HepG2 (cell line): ENCODE measurements around the gene PDE4D. TPM values are rescaled to one million over a fixed set of nuclear protein-coding genes. Genes with fewer than 3 reads are reported as not detected.

Experiments used
- ATAC-seq: fragments of 200-7000 bp; cut with Tn5 transposase; 3 replicates; pipeline ENCODE4 v1.9.1; 2020; ENCODE audit warnings: mild to moderate bottlenecking, moderate library complexity
- BruUV-seq: library from RNA; stranded (reverse); fragments of 400-500 nt; replicated peaks from 2 replicates; lab custom pipeline; 2021; lab: Mats Ljungman, UMichigan
- CTCF ChIA-PET: fragments of 300-600 bp; formaldehyde crosslinking; extraction: SDS; loops from one replicate; lab custom pipeline; 2021; ENCODE audit warnings: low total read pairs, inconsistent platforms, low intra/inter-chr PET ratio; lab: Yijun Ruan, JAX
- POLR2A ChIA-PET: fragments of 350-600 bp; sonication (Branson Sonifier 250); formaldehyde crosslinking; loops from one replicate; lab custom pipeline; 2020; ENCODE audit warnings: antibody characterized with exemption, inconsistent platforms; lab: Yijun Ruan, JAX
- DNase-seq: peaks from one replicate; pipeline ENCODE4 v3.0.0-alpha.2; 2015; ENCODE audit warnings: low spot score
- FAIRE-seq: peaks from 3 replicates; lab custom pipeline; 2011; peaks lifted over from hg19 to GRCh38; lab: Jason Lieb, UNC
- H2AFZ ChIP-seq: one replicate; pipeline ENCODE4 v1.6.1; 2011; ENCODE audit warnings: low read length, inconsistent platforms
- H3K27ac ChIP-seq: fragments of 300-600 bp; 3 replicates; pipeline ENCODE4 v1.8.0; 2011; ENCODE audit warnings: mixed run types, mild to moderate bottlenecking, mixed read lengths, low read length, inconsistent platforms; ENCODE audit not compliant: insufficient read depth; ENCODE audit errors: extremely low read length
- H3K27me3 ChIP-seq, 2 experiments: fragments of 200-600 bp in 1 of 2; 2 replicates in 1 of 2; 3 replicates in 1 of 2; pipeline versions ENCODE4 v1.6.0 to v1.8.0; 2011; ENCODE audit warnings: low read length in 2 of 2, mild to moderate bottlenecking in 2 of 2, moderate library complexity in 2 of 2, inconsistent platforms in 1 of 2; ENCODE audit not compliant: insufficient read depth in 2 of 2, control insufficient read depth in 1 of 2
- H3K36me3 ChIP-seq, 2 experiments: fragments of 200-600 bp in 1 of 2; replicated peaks in 1 of 2; 2 replicates in 1 of 2; 3 replicates in 1 of 2; pipeline versions ENCODE4 v1.5.1 to v1.8.0; 2011; ENCODE audit warnings: low read length in 2 of 2, inconsistent platforms in 1 of 2; ENCODE audit not compliant: insufficient read depth in 2 of 2, control insufficient read depth in 1 of 2
- H3K4me1 ChIP-seq: 2 replicates; pipeline ENCODE4 v1.5.1; 2012; ENCODE audit warnings: low read length, inconsistent platforms; ENCODE audit not compliant: insufficient read depth
- H3K4me2 ChIP-seq: 2 replicates; pipeline ENCODE4 v1.6.0; 2011; ENCODE audit warnings: low read depth, low read length, inconsistent platforms
- H3K4me3 ChIP-seq, 3 experiments: fragments of 200-600 bp in 1 of 3; sonication (generic), shearing (Covaris generic) in 1 of 3; replicated peaks in 1 of 3; 2 replicates each; pipeline ENCODE4 v1.5.1; 2011 to 2016; ENCODE audit warnings: low read length in 3 of 3, inconsistent platforms in 2 of 3, low read depth in 2 of 3, mild to moderate bottlenecking in 2 of 3, control low read depth in 1 of 3, mixed read lengths in 1 of 3; ENCODE audit not compliant: insufficient read depth in 1 of 3
- H3K79me2 ChIP-seq: one replicate; pipeline ENCODE4 v1.6.1; 2011; ENCODE audit warnings: low read length, inconsistent platforms; ENCODE audit not compliant: insufficient read depth
- H3K9ac ChIP-seq: 2 replicates; pipeline ENCODE4 v1.6.0; 2011; ENCODE audit warnings: mild to moderate bottlenecking, low read depth, low read length, inconsistent platforms; ENCODE audit not compliant: insufficient read depth
- H3K9me3 ChIP-seq: 2 replicates; pipeline ENCODE4 v1.5.1; 2012; ENCODE audit warnings: mild to moderate bottlenecking, low read length
- H4K20me1 ChIP-seq: 2 replicates; pipeline ENCODE4 v1.6.0; 2011; ENCODE audit warnings: inconsistent platforms, mild to moderate bottlenecking, low read length, moderate library complexity; ENCODE audit not compliant: insufficient read depth
- CENPBD1 ChIP-seq: sonication (generic); formaldehyde crosslinking; IDR thresholded peaks from 2 replicates; pipeline ENCODE4 v1.8.0; 2022; ENCODE audit warnings: missing genetic modification reagents, low read depth, mild to moderate bottlenecking, borderline replicate concordance
- DPF2 ChIP-seq: sonication (generic); formaldehyde crosslinking; IDR thresholded peaks from 2 replicates; pipeline ENCODE4 v1.4.0; 2020; ENCODE audit warnings: mild to moderate bottlenecking, low read depth, missing genetic modification reagents, borderline replicate concordance
- EP300 ChIP-seq, 3 experiments: sonication (generic) in 1 of 3; formaldehyde crosslinking in 1 of 3; IDR thresholded peaks; 2 replicates each; pipeline versions ENCODE4 v1.5.1 to v1.6.1; 2011 to 2020; ENCODE audit warnings: low read depth in 2 of 3, low read length in 2 of 3, borderline replicate concordance in 1 of 3, improper control_type of control experiment in 1 of 3, mild to moderate bottlenecking in 1 of 3, missing genetic modification reagents in 1 of 3, moderate library complexity in 1 of 3
- KLF12 ChIP-seq: sonication (generic); formaldehyde crosslinking; IDR thresholded peaks from 2 replicates; pipeline ENCODE4 v1.4.0; 2020; ENCODE audit warnings: missing genetic modification reagents, borderline replicate concordance
- MEIS1 ChIP-seq: sonication (generic); formaldehyde crosslinking; IDR thresholded peaks from 2 replicates; pipeline ENCODE4 v1.9.0; 2021; ENCODE audit warnings: mild to moderate bottlenecking, missing genetic modification reagents, moderate library complexity, borderline replicate concordance
- PLRG1 ChIP-seq: fragments of 450-650 bp; conservative IDR thresholded peaks from 2 replicates; pipeline ENCODE4 v1.6.1; 2016
- PRMT3 ChIP-seq: sonication (generic); formaldehyde crosslinking; IDR thresholded peaks from 2 replicates; pipeline ENCODE4 v1.8.1; 2022; ENCODE audit warnings: low read depth, mild to moderate bottlenecking, moderate library complexity, missing genetic modification reagents, borderline replicate concordance
- TOE1 ChIP-seq: sonication (generic); formaldehyde crosslinking; IDR thresholded peaks from 2 replicates; pipeline ENCODE4 v1.4.0; 2020; ENCODE audit warnings: mild to moderate bottlenecking, missing genetic modification reagents
- TSC22D2 ChIP-seq: sonication (generic); formaldehyde crosslinking; IDR thresholded peaks from 2 replicates; pipeline ENCODE4 v1.5.1; 2020; ENCODE audit warnings: missing genetic modification reagents, mild to moderate bottlenecking, borderline replicate concordance
- YEATS2 ChIP-seq: sonication (generic); formaldehyde crosslinking; IDR thresholded peaks from 2 replicates; pipeline ENCODE4 v1.4.0; 2020; ENCODE audit warnings: missing genetic modification reagents, borderline replicate concordance
- ZNF414 ChIP-seq: sonication (generic); formaldehyde crosslinking; IDR thresholded peaks from 2 replicates; pipeline ENCODE4 v1.5.0; 2020; ENCODE audit warnings: missing genetic modification reagents
- WGBS: methylation state at CpG from one replicate; pipeline ENCODE4 v1.1.6; 2017; ENCODE audit warnings: low lambda C conversion rate; 5-methylcytosine and 5-hydroxymethylcytosine counted together
- in situ Hi-C: cut with HindIII; loops from 2 replicates; pipeline ENCODE4 v1.10.0; 2017; ENCODE audit warnings: low pct_unique_long_range_greater_than_20kb; ENCODE audit not compliant: extremely low pct_ligation_motif_present
- intact Hi-C: fragments of 100-400 bp; cut with micrococcal nuclease; formaldehyde crosslinking; loops from one replicate; pipeline ENCODE4 v1.10.0; 2022; ENCODE audit not compliant: unreplicated experiment
- polyA plus RNA-seq, 8 experiments: library from polyadenylated mRNA; depleted of rRNA in 3 of 8; stranded (reverse) in 7 of 8; unstranded in 1 of 8; fragments of >200 nt; fragmentation: Illumina TruSeq in 4 of 8; extraction: Trizol in 4 of 8; gene quantifications; 2 replicates each; pipeline versions ENCODE4 v1.2.1 to v1.2.3, GENCODE V29; 2011 to 2016; ENCODE audit warnings: low read depth in 4 of 8, missing spikeins in 1 of 8, mixed read lengths in 1 of 8; ENCODE audit not compliant: insufficient read depth in 1 of 8
- total RNA-seq, 5 experiments: library from RNA; depleted of rRNA; stranded (reverse); fragments of >200 nt; fragmentation: Illumina TruSeq; extraction: Trizol; gene quantifications; 2 replicates each; pipeline ENCODE4 v1.2.3, GENCODE V29; 2016; ENCODE audit warnings: low read depth in 1 of 5
- TF ChIP-seq, protein P1 (sequence below): sonication (generic); formaldehyde crosslinking; IDR thresholded peaks from 2 replicates; pipeline ENCODE4 v1.5.0; 2020; ENCODE audit warnings: missing genetic modification reagents

PDE4D gene
- total and polyA plus RNA-seq, 2 of the 13 experiments (the other 11 are each of a cell fraction or from before 2014, with no cell fraction given), result 7.0 to 12.2 TPM

- H2AFZ ChIP-seq, result no peak overlapping the region
- intact Hi-C loops, result no loop called here
- H3K27me3 ChIP-seq, result no peaks in the 10 kb centered on the region
- no peak for ATAC-seq
- TF ChIP-seq, protein P1, sequence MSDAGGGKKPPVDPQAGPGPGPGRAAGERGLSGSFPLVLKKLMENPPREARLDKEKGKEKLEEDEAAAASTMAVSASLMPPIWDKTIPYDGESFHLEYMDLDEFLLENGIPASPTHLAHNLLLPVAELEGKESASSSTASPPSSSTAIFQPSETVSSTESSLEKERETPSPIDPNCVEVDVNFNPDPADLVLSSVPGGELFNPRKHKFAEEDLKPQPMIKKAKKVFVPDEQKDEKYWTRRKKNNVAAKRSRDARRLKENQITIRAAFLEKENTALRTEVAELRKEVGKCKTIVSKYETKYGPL, result no peak
- no peak for TF ChIP-seq CENPBD1 (CRISPR knock-in tag)
- no peak for TF ChIP-seq PLRG1
- TF ChIP-seq DPF2 (CRISPR knock-in tag), result no peak
- no peak for TF ChIP-seq PRMT3 (CRISPR knock-in tag)
- TF ChIP-seq YEATS2 (CRISPR knock-in tag), result no peak
- TF ChIP-seq KLF12 (CRISPR knock-in tag), result no peak
- no peak for TF ChIP-seq MEIS1 (CRISPR knock-in tag)
- TF ChIP-seq TOE1 (CRISPR knock-in tag), result no peak
- TF ChIP-seq ZNF414 (CRISPR knock-in tag), result no peak
- TF ChIP-seq EP300 (IDR thresholded peaks at IDR 0.05; ENCODE audit: low read depth in 2 of 2, low read length in 2 of 2), result no peak
- no peak for TF ChIP-seq EP300 (CRISPR knock-in tag; IDR thresholded peaks at IDR 0.05; ENCODE audit: borderline replicate concordance)
- no peak for TF ChIP-seq TSC22D2 (CRISPR knock-in tag)
- H3K4me3 ChIP-seq, result no peak overlapping the region
- no peak for FAIRE-seq
- no peak for DNase-seq
- no peaks in the 10 kb centered on the region for H3K9me3 ChIP-seq
- no peak overlapping the region for H3K9ac ChIP-seq
- no peaks in the 10 kb centered on the region for H4K20me1 ChIP-seq
- WGBS, result 64% methylated on average over 6 of the region's 6 CpGs
- no peaks in the 10 kb centered on the region for H3K79me2 ChIP-seq
- H3K4me2 ChIP-seq, result no peak overlapping the region
- CTCF ChIA-PET, result no interaction called here
- H3K4me1 ChIP-seq, result no peaks in the 10 kb centered on the region
- H3K27ac ChIP-seq, result no peak overlapping the region
- POLR2A ChIA-PET, result no interaction called here
- no TSS peak for BruUV-seq
- in situ Hi-C loops, result no loop called here
- no peaks in the 10 kb centered on the region for H3K36me3 ChIP-seq
Measured at GRCh38 chr5:59537961-59538749, 355.4 kb downstream of the PDE4D start.
